SK-N-MC (cell line): ENCODE measurements around the gene MSANTD2.

ENCODE experiments used
- EZH2 ChIP-seq: fragments of 200-600 bp; sonication (generic); IDR thresholded peaks from one replicate; pipeline ENCODE4 v1.6.1; 2017; ENCODE audit warnings: antibody characterized with exemption
- POLR2AphosphoS5 ChIP-seq: IDR thresholded peaks from 2 replicates; pipeline ENCODE4 v1.6.1; 2012; ENCODE audit warnings: mild to moderate bottlenecking, low read depth, low read length, borderline replicate concordance

- TF ChIP-seq POLR2AphosphoS5 (no peak), EZH2 (no peak)
Measured at GRCh38 chr11:124740277-124740882, 59.8 kb downstream of the MSANTD2 start.
